ENCODE results near the gene COX6B1. TPM values are rescaled to one million over a fixed set of nuclear protein-coding genes. Genes with fewer than 3 reads are reported as not detected.

Gene COX6B1
- total and polyA plus RNA-seq, 2 donors from 2014 or later: 323 to 1,951 TPM

DNA sequence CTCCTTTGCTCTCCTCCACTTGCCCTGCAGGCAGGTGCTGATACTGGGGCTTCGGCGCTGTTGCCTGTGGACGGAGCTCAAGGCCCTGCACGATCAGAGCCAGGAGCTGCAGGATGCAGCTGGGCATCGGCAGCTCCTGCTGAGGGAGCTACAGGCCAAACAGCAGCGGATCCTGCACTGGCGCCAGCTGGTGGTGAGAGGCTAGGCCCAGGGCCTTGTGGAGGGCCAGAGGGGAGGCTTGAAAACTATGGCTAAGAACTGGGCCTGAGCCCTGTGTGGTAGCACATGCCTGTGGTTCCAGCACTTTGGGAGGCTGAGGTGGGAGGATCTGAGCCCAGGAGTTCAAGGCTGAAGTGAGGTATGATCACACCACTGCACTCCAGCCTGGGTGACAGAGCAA, 29.3 kb upstream of the COX6B1 start:
- Histone ChIP-seq H3K4me3 (ENCODE audit: low read length in 3 of 3) (no peak overlapping the region), H3K36me3 (ENCODE audit: control insufficient read depth in 2 of 3, insufficient read depth in 3 of 3, low read length in 3 of 3) (peaks cover 0 to 2% (median 0%) of the 10 kb centered on the region in 3 donors), H3K27me3 (ENCODE audit: control insufficient read depth, insufficient read depth, low read length) (no peaks in the 10 kb centered on the region), H3K9me3 (ENCODE audit: control insufficient read depth in 2 of 3, insufficient read depth in 1 of 3, low read length in 3 of 3) (no peaks in the 10 kb centered on the region), H3K9ac (ENCODE audit: low read length in 3 of 3) (no peak overlapping the region), H3K27ac (ENCODE audit: low read depth in 2 of 2, low read length in 2 of 2) (no peak overlapping the region), H3K4me1 (ENCODE audit: control insufficient read depth in 2 of 3, insufficient read depth in 2 of 3, low read depth in 1 of 3, low read length in 3 of 3) (no peaks in the 10 kb centered on the region)
- TF ChIP-seq, protein P1, sequence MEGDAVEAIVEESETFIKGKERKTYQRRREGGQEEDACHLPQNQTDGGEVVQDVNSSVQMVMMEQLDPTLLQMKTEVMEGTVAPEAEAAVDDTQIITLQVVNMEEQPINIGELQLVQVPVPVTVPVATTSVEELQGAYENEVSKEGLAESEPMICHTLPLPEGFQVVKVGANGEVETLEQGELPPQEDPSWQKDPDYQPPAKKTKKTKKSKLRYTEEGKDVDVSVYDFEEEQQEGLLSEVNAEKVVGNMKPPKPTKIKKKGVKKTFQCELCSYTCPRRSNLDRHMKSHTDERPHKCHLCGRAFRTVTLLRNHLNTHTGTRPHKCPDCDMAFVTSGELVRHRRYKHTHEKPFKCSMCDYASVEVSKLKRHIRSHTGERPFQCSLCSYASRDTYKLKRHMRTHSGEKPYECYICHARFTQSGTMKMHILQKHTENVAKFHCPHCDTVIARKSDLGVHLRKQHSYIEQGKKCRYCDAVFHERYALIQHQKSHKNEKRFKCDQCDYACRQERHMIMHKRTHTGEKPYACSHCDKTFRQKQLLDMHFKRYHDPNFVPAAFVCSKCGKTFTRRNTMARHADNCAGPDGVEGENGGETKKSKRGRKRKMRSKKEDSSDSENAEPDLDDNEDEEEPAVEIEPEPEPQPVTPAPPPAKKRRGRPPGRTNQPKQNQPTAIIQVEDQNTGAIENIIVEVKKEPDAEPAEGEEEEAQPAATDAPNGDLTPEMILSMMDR (IDR thresholded peaks at IDR 0.05; ENCODE audit: borderline replicate concordance, extremely low read depth, insufficient read depth): no peak
- intact Hi-C loops (cut with DNase I): no loop called here
- no peak for FAIRE-seq
- no peak for DNase-seq

DNA sequence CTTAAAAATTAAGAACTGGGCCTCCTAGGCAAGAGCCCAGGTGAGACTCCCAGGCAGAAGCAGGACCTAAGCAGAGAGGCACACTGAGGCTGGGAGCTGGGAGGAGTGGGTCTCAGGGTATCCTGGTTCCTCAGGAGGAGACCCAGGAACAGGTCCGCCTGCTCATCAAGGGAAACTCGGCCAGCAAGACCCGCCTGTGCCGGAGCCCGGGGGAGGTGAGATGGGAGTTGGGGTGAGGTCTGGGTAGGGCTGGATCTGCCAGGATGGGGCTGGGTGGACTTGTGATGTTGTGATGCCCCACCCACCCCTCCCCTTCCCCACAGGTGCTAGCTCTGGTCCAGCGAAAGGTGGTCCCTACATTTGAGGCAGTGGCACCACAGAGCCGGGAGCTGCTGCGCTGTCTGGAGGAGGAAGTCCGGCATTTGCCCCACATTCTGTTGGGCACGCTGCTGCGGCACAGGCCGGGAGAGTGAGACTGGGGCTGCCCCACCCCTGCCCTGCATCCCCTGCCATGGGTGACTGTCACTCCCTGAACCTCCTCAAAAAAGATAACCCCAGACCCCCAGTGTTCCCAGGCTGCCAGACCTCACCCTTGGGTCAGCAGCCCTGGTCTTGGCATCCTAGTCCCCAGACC, 28.7 kb upstream of the COX6B1 start:
- DNase-seq (no peak), FAIRE-seq (no peak)
- H3K36me3 ChIP-seq (ENCODE audit: control insufficient read depth in 2 of 3, insufficient read depth in 3 of 3, low read length in 3 of 3): peaks cover 0 to 2% (median 0%) of the 10 kb centered on the region in 3 donors
- H3K27me3 ChIP-seq (ENCODE audit: control insufficient read depth, insufficient read depth, low read length): no peaks in the 10 kb centered on the region
- no peaks in the 10 kb centered on the region for H3K9me3 ChIP-seq (ENCODE audit: control insufficient read depth in 2 of 3, insufficient read depth in 1 of 3, low read length in 3 of 3)
- H3K9ac ChIP-seq (ENCODE audit: low read length in 3 of 3): no peak overlapping the region
- intact Hi-C loops (cut with DNase I): no loop called here
- no peaks in the 10 kb centered on the region for H3K4me1 ChIP-seq (ENCODE audit: control insufficient read depth in 2 of 3, insufficient read depth in 2 of 3, low read depth in 1 of 3, low read length in 3 of 3)
- no peak overlapping the region for H3K4me3 ChIP-seq (ENCODE audit: low read length in 3 of 3)
- TF ChIP-seq, protein P1 (IDR thresholded peaks at IDR 0.05; ENCODE audit: borderline replicate concordance, extremely low read depth, insufficient read depth): no peak
- no peak overlapping the region for H3K27ac ChIP-seq (ENCODE audit: low read depth in 2 of 2, low read length in 2 of 2)

DNA sequence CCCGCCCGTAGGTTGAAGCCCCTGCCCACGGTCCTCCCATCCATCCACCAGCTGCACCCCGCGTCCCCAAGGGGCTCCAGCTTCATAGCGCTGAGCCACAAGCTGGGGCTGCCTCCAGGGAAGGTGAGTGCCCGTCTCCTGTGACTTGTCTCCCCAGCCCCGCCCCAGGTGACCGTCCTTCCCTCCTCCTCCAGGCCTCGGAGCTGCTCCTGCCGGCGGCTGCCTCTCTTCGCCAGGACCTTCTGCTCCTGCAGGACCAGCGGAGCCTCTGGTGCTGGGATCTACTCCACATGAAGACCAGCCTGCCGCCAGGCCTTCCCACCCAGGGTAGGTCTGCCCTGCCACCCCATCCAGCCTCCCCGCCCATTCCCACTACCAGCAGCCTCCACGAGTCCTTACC, 28.1 kb upstream of the COX6B1 start:
- peaks cover 0 to 2% (median 0%) of the 10 kb centered on the region in 3 donors for H3K36me3 ChIP-seq (ENCODE audit: control insufficient read depth in 2 of 3, insufficient read depth in 3 of 3, low read length in 3 of 3)
- no peak overlapping the region for H3K4me3 ChIP-seq (ENCODE audit: low read length in 3 of 3)
- H3K9me3 ChIP-seq (ENCODE audit: control insufficient read depth in 2 of 3, insufficient read depth in 1 of 3, low read length in 3 of 3): no peaks in the 10 kb centered on the region
- DNase-seq (no peak), FAIRE-seq (no peak)
- no peaks in the 10 kb centered on the region for H3K27me3 ChIP-seq (ENCODE audit: control insufficient read depth, insufficient read depth, low read length)
- no peak overlapping the region for H3K27ac ChIP-seq (ENCODE audit: low read depth in 2 of 2, low read length in 2 of 2)
- intact Hi-C loops (cut with DNase I): no loop called here
- no peak overlapping the region for H3K9ac ChIP-seq (ENCODE audit: low read length in 3 of 3)
- H3K4me1 ChIP-seq (ENCODE audit: control insufficient read depth in 2 of 3, insufficient read depth in 2 of 3, low read depth in 1 of 3, low read length in 3 of 3): no peaks in the 10 kb centered on the region
- TF ChIP-seq, protein P1 (IDR thresholded peaks at IDR 0.05; ENCODE audit: borderline replicate concordance, extremely low read depth, insufficient read depth): no peak

DNA sequence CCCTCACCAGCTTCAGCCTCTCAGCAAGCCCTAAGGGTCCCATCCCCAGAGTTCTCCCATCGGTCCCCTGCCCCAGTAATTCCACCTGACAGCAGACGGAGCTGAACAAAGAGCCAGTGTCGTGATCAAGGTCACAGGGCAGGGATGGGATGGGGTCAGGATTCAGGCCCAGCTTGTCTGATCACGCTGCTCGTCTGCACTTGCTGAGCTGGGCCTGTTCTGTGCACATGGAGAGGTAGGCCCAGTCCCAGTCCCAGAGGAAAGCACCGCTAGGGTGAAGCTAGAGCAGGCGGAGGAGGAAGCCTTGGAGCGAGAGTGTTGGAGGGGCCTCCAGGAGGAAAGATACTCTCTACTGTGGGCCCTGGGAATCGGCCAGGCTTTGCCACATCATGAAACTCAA, 26.4 kb upstream of the COX6B1 start:
- no peaks in the 10 kb centered on the region for H3K27me3 ChIP-seq (ENCODE audit: control insufficient read depth, insufficient read depth, low read length)
- no peak overlapping the region for H3K9ac ChIP-seq (ENCODE audit: low read length in 3 of 3)
- TF ChIP-seq, protein P1 (IDR thresholded peaks at IDR 0.05; ENCODE audit: borderline replicate concordance, extremely low read depth, insufficient read depth): no peak
- no peak overlapping the region for H3K27ac ChIP-seq (ENCODE audit: low read depth in 2 of 2, low read length in 2 of 2)
- FAIRE-seq (no peak), DNase-seq (no peak)
- H3K4me3 ChIP-seq (ENCODE audit: low read length in 3 of 3): no peak overlapping the region
- intact Hi-C loops (cut with DNase I): no loop called here
- no peaks in the 10 kb centered on the region for H3K36me3 ChIP-seq (ENCODE audit: control insufficient read depth in 2 of 3, insufficient read depth in 3 of 3, low read length in 3 of 3)
- no peaks in the 10 kb centered on the region for H3K4me1 ChIP-seq (ENCODE audit: control insufficient read depth in 2 of 3, insufficient read depth in 2 of 3, low read depth in 1 of 3, low read length in 3 of 3)
- H3K9me3 ChIP-seq (ENCODE audit: control insufficient read depth in 2 of 3, insufficient read depth in 1 of 3, low read length in 3 of 3): no peaks in the 10 kb centered on the region

Data from kidney (tissue), 14 donors.